HG02678 (cell line): ENCODE measurements around the gene MRO.

Experiments
- ATAC-seq: cut with Tn5 transposase; IDR thresholded peaks from one replicate; pipeline ENCODE4 v1.9.1; 2021; ENCODE audit warnings: mild to moderate bottlenecking, moderate library complexity; ENCODE audit not compliant: unreplicated experiment

Gene MRO

GRCh38 chr18:50748243-50749229, 71.3 kb downstream of the MRO start:
- ATAC-seq: no peak

GRCh38 chr18:50747849-50748242, 72.0 kb downstream of the MRO start:
- ATAC-seq: no peak

- no peak for ATAC-seq
Measured at GRCh38 chr18:50745945-50746344, 73.9 kb downstream of the MRO start.
